Stimulated activated CD8-positive, alpha-beta memory T cell treated with anti-CD3 and anti-CD28 coated beads, Interleukin-15, amount 100 ng/mL, for 48 hours (primary cell): Measurements from ENCODE around the gene EPHX1.
"Not testable (repeated sequence)": the region's sequence is repeated elsewhere in the genome, so short reads cannot be mapped to it uniquely, and the experiment has no call there.

Experiments
- DNase-seq, 2 donors: peaks; one replicate each; pipeline ENCODE4 v3.0.0-alpha.2; 2020; ENCODE audit warnings: low read depth in 2 of 2

Gene EPHX1

DNA sequence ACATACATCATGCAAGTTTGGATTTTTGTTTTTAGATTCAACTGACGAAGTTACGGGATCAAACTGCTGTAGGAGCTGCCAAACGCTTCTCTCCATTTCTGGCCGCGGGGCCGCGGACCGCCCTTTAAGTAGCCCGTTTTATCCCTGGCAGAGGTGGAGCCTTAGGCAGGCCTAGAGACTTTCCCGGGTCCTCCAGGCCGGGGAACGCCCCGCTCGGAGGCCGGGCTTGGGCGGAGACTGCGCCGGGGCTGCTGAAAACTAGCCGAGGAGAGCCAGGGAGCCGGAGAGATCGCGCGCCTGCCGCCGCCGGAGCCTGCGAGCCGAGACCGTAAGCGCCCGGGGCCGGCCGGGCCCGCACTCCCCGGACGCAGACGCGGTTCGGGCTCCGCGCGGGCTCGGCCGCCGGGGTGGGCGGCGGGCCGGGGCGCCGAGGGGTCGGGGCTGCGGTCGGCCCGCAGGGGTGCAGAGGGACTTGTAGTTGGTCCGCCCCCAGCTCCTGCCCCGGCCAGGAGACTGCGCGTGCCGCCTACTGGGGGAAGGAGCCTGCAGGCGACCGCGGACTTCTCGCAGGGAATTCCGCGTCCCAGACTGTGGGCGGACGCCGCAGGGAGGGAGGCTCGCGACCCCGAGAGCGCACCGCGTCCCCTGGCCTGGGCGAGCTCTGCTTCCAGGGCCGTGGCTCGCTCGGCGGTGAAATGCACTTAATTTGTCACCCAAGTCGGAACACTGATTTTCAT is at the start of gene EPHX1:
TSS of gene EPHX1 (plus strand) at position 283 of the 737 bp plus-strand sequence. CDS start 18,606 bp downstream, outside the sequence.
- DNase-seq, result peak; percentile 67 to 70

GRCh38 chr1:225760531-225760930 is 49.4 kb upstream of the EPHX1 start:
- no peak for DNase-seq

GRCh38 chr1:225761395-225761794 is 48.5 kb upstream of the EPHX1 start:
- not testable (repeated sequence) for DNase-seq

- no peak for DNase-seq
These were observed 47.9 kb upstream of the EPHX1 start for GRCh38 chr1:225762002-225762441.

GRCh38 chr1:225762444-225762843 is 47.5 kb upstream of the EPHX1 start:
- no peak for DNase-seq

DNA sequence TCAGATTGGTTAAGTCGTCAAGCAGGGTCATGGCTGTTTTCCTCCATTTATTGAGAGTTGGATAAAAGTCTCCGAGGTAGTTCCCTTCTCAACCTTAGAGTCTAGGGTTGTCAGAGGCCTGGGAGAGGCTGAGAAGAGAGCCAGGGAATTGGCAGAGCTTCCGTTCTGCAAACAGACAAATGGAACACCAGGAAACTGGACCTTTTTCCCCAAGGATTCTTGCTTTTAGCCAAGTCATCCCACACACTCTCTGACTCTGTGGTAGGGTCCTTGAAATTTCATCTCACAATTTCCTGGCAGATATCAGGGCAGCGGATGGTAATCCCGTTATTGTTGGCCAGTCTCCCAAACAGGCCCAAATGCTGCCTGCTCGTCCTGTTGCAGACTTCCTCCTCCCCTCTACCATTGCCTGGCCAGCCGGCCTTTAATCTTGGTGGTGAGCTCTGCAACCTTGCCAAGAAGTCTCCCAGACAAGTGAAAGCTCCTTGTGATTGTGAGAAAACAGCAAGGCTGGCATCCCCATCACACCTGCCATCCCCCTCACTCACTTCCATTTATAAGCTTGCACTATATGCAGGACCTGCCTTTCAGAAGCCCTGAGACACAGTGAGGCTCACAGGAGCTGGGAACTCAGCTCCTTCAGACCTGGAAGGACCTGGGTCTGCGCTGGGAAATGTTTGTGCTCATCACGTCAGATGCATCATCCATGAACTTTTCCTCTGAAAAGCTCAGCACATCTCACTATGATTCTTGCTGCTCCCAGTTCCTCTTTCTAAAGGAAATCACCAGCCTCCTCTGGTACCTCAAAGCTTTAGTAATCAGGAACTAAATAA is 46.0 kb upstream of the EPHX1 start:
- no peak for DNase-seq

GRCh38 chr1:225765982-225766674 is 43.8 kb upstream of the EPHX1 start:
- no peak for DNase-seq

GRCh38 chr1:225766967-225767633 is 42.8 kb upstream of the EPHX1 start:
- DNase-seq, result no peak

DNA sequence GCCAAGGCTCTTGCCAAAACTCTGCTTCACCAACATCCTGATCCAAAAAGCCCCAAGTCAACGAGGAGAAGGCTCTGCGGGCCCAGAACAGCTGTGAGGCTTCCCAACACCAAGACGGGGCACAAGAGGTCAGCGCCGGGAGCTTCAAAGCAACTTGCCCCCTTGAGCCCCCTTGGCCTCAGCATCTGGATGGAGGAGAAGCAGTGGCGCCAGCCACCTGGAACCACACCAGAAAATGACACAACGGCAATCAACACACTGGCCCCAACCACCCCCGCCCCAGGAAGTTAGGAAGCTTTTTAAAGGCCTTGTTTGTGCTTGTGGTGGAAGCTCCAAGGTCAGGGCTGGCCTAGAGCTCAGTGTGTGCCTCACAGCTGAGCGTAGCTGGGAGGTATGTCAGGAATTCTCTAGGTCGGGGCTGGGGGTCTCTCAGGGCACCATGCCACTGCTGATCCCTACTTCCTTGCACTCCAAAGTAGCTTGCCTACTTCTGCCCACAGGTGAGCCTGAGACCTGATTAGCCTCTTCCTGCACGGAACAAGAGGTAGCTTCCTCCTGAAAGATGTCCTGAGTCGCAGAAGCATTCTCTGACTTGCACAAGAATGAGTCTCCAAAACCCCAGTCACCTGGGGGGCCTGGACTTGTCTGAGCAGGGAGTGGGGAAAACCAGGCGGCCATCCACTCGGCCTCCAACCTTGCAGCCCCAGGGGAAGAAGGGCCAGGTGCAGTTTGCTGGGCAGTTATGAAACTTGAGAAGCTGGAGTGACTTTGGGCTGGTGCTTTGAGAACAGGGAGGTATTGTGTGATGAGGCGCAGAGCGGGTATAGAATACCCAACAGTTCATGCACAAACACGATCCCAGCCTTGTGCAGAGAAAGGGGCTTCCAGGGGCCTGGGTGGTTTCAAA is 42.0 kb upstream of the EPHX1 start:
- DNase-seq, result no peak

DNA sequence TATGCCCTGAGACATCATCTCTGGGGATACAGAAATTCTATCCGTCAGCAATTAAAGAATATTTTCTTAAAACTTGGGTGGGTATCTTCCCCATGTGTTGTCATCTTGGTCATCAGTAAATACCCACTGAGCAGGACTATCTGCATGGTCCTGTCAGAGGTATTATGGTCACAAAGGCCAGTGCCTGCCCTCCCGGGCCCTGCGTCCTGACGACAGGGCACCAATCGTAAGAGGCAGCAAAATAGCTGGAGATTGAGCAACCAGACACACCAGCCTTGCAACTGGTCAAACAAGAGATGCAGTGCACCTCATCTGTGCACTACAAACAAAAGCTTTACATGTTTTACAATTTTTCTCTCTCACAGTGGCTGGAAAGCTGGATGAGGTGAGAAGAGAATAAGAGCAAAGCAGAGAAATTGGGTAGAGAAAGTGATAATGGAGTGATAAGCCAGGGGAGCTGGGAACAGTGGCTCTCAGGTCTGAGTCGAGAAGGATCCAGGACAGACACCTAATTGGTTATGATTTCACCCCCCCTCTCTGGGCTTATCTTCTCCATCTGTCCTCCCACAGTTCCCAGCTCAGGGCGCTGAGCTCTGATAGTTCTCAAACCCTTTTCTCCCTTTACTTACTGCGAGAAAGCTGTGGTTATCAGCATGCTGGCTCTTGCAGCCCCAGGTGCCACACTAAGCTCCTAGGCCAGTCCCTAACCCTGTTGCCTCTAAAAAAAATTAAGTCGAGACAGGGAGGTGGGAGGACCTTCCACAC is 41.1 kb upstream of the EPHX1 start:
- DNase-seq, result no peak

DNA sequence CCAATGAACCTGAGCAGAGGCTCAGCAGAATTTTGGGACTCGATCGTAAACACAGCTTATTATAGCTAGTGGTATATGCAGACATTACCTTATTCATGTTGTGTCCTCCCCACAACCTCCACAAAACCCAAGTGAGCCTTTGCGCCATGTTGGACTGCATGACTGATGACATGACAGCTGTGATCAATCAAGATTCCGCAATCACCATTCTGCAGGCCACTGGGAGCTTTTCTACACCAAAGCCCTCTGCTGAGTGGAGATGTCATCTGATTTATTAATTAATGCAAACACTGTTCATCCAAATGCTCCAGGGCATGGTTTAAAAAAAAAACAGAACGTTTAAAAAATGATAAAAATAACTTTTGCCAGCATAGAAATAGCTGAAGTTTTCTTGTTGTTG is 40.2 kb upstream of the EPHX1 start:
- no peak for DNase-seq

- no peak for DNase-seq
These were observed 39.2 kb upstream of the EPHX1 start for GRCh38 chr1:225770561-225771248.

DNA sequence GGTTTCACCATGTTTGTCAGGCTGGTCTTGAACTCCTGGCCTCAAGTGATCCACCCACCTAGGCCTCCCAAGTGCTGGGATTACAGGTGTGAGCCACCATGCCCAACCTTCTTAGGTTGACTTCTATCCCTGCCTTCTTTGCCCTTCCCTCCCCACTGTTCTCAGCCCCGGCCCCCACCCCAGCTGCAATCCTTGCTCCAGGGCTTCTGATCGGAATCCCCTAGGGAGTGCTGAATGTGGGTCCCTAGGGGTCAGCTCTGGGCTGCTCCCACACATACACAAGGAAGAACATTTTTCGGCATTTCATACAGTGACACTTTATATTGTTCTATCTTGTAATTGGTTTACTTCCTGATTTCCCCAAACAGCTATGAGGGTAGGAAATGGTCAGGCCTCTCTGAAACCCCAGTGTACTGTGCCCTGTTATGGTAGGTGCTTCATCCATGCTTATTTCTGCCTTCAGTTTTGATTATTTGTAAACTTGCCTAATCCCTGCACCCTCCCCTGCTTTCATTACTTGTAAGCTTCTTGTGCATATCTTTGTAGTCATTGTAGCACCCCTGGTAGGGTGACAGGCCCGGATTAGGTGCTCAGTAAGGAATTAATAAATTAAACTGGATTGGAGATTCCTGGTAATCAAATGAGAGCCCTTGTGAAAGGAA is 38.1 kb upstream of the EPHX1 start:
- DNase-seq, result no peak

DNA sequence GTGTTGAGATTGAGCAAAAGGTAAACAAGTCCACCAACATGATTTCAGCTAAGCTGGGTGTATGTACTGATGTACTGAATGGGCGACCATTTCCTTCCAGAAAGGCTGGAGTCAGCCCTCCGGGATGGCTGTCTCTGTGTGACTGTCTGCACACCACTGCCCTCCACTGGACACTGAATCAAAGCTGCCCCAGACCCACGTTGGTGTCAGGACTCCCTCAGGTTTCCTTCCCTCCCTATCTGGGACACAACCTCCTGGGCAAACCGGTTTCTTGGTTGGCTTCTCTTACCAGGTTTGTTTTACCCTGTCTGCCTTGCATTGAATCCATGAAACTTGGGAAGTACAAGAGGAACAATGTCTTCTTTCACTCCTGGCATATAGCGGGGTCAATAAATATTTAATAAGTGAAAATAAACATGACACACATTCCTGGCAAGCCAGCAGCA is 37.6 kb upstream of the EPHX1 start:
- peak in 1 of 2 donors; percentile 11 for DNase-seq

DNA sequence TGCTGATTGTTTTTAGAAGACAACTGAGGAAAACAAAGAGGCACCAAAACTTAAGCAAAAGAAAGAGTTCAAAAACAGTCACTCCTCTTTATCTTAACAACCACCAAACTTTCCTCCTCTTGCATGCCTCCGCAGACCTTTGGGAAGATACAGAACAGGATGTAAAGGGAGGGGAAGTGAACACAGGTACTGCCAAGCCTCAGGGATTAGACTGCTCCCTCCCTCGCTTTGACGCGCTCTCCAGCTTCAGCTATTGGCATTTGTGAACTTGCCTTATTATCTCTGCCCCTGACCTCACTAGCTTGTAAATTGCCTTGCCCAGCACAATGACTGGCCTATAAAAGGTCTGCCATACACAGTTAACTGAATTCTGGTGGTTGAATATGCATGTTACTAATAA is 37.1 kb upstream of the EPHX1 start:
- DNase-seq, result no peak

DNA sequence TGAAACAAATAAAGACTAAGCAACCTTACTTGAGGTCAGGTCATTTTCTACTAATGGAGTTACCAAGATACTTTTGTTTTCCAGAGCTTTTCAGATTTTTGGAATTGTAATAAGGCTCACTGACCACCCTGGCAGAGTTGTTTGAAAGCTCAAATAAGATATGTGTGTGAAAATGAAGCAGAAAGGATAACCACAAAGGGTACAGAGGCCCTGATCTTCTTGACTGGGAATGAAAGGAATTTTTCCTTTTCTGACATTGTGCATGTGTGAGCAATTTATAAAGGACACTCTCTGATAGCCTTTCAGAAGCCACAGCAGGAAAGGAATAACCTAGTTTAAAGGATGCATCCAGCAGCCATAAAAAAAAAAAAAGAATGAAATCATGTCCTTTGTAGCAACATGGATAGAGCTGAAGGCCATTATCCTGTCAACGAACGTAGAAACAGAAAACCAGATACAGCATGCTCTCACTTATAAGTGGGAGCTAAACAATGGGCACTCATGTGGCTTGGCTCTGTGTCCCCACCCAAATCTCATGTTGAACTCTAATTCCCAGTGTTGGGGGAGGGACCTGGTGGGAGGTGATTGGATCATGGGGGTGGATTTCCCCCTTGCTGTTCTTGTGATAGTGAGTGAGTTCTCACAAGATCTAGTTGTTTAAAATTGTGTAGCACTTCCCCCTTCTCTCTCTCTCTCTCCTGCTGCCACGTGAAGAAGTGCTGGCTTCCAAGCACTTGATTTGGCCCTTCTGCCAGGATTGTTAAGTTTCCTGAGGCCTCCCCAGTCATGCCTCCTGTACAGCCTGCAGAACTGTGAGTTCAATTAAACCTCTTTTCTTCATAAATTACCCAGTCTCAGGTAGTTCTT is 35.4 kb upstream of the EPHX1 start:
- no peak for DNase-seq

- DNase-seq, result no peak
These were observed 33.6 kb upstream of the EPHX1 start for GRCh38 chr1:225776294-225776693.

- DNase-seq, result no peak
These were observed 32.8 kb upstream of the EPHX1 start for GRCh38 chr1:225777058-225777582.
